ENCODE results near the gene DNAH9. TPM values are rescaled to one million over a fixed set of nuclear protein-coding genes. Genes with fewer than 3 reads are reported as not detected.
"Not testable (repeated sequence)": the region's sequence is repeated elsewhere in the genome, so short reads cannot be mapped to it uniquely, and the experiment has no call there.

DNAH9 gene
- polyA plus RNA-seq, 2 donors = 0.12 TPM

- Histone ChIP-seq H3K4me1 (ENCODE audit: control insufficient read depth in 2 of 2, insufficient read depth in 2 of 2, low read length in 1 of 2) (no peaks in the 10 kb centered on the region), H3K36me3 (ENCODE audit: control insufficient read depth in 2 of 2, insufficient read depth in 2 of 2, low read length in 1 of 2) (no peaks in the 10 kb centered on the region), H3K9me3 (ENCODE audit: control insufficient read depth in 2 of 2, insufficient read depth in 1 of 2, low read depth in 1 of 2, low read length in 1 of 2) (no peaks in the 10 kb centered on the region), H3K27ac (ENCODE audit: low read depth in 2 of 2, low read length in 1 of 2) (peak overlapping the region in 1 of 2 donors; percentile 42), H3K4me3 (ENCODE audit: low read depth in 1 of 2, low read length in 2 of 2) (no peak overlapping the region), H3K27me3 (ENCODE audit: control insufficient read depth in 1 of 2, insufficient read depth in 2 of 2, low read length in 2 of 2) (no peaks in the 10 kb centered on the region)
- WGBS, 2 donors = 55 to 67% methylated on average over 7 of the region's 7 CpGs
These were observed 352.7 kb downstream of the DNAH9 start for GRCh38 chr17:11950771-11951519.

GRCh38 chr17:11952610-11953009 lies 354.3 kb downstream of the DNAH9 start:
- H3K4me3 ChIP-seq (ENCODE audit: low read depth in 1 of 2, low read length in 2 of 2) = no peak overlapping the region
- WGBS, 2 donors = 98 to 100% methylated on average over 3 of the region's 3 CpGs
- H3K27ac ChIP-seq (ENCODE audit: low read depth in 2 of 2, low read length in 1 of 2) = no peak overlapping the region
- no peaks in the 10 kb centered on the region for H3K4me1 ChIP-seq (ENCODE audit: control insufficient read depth in 2 of 2, insufficient read depth in 2 of 2, low read length in 1 of 2)
- no peaks in the 10 kb centered on the region for H3K36me3 ChIP-seq (ENCODE audit: control insufficient read depth in 2 of 2, insufficient read depth in 2 of 2, low read length in 1 of 2)
- H3K9me3 ChIP-seq (ENCODE audit: control insufficient read depth in 2 of 2, insufficient read depth in 1 of 2, low read depth in 1 of 2, low read length in 1 of 2) = no peaks in the 10 kb centered on the region
- H3K27me3 ChIP-seq (ENCODE audit: control insufficient read depth in 1 of 2, insufficient read depth in 2 of 2, low read length in 2 of 2) = no peaks in the 10 kb centered on the region

DNA sequence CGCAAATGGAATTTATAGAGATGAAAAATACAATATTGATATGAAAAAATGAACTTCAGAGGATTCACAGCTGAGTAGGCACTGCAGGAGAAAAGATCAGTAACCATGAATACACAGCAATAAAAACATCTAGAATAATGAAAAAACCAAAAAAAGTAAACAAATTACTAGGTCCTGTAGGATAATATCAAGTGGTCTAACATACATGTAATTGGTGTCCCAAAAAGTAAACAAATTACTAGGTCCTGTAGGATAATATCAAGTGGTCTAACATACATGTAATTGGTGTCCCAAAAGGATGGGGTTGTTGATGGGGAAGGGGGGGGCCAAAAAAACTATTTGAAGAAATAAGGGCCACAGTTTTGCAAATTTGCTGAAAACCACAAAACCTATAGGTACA lies 355.7 kb downstream of the DNAH9 start:
- WGBS, 2 donors = 97 to 100% methylated on average over 1 of the region's 1 CpG
- no peak overlapping the region for H3K27ac ChIP-seq (ENCODE audit: low read depth in 2 of 2, low read length in 1 of 2)
- no peaks in the 10 kb centered on the region for H3K9me3 ChIP-seq (ENCODE audit: control insufficient read depth in 2 of 2, insufficient read depth in 1 of 2, low read depth in 1 of 2, low read length in 1 of 2)
- H3K4me3 ChIP-seq (ENCODE audit: low read depth in 1 of 2, low read length in 2 of 2) = no peak overlapping the region
- no peaks in the 10 kb centered on the region for H3K4me1 ChIP-seq (ENCODE audit: control insufficient read depth in 2 of 2, insufficient read depth in 2 of 2, low read length in 1 of 2)
- no peaks in the 10 kb centered on the region for H3K36me3 ChIP-seq (ENCODE audit: control insufficient read depth in 2 of 2, insufficient read depth in 2 of 2, low read length in 1 of 2)
- no peaks in the 10 kb centered on the region for H3K27me3 ChIP-seq (ENCODE audit: control insufficient read depth in 1 of 2, insufficient read depth in 2 of 2, low read length in 2 of 2)

- H3K9me3 ChIP-seq (ENCODE audit: control insufficient read depth in 2 of 2, insufficient read depth in 1 of 2, low read depth in 1 of 2, low read length in 1 of 2) = no peaks in the 10 kb centered on the region
- H3K27ac ChIP-seq (ENCODE audit: low read depth in 2 of 2, low read length in 1 of 2) = no peak overlapping the region
- no peaks in the 10 kb centered on the region for H3K36me3 ChIP-seq (ENCODE audit: control insufficient read depth in 2 of 2, insufficient read depth in 2 of 2, low read length in 1 of 2)
- H3K4me1 ChIP-seq (ENCODE audit: control insufficient read depth in 2 of 2, insufficient read depth in 2 of 2, low read length in 1 of 2) = no peaks in the 10 kb centered on the region
- H3K27me3 ChIP-seq (ENCODE audit: control insufficient read depth in 1 of 2, insufficient read depth in 2 of 2, low read length in 2 of 2) = no peaks in the 10 kb centered on the region
- H3K4me3 ChIP-seq (ENCODE audit: low read depth in 1 of 2, low read length in 2 of 2) = no peak overlapping the region
These were observed 356.7 kb downstream of the DNAH9 start for GRCh38 chr17:11954936-11955335.

GRCh38 chr17:11969565-11969964 lies 371.3 kb downstream of the DNAH9 start:
- Histone ChIP-seq H3K9me3 (ENCODE audit: control insufficient read depth in 2 of 2, insufficient read depth in 1 of 2, low read depth in 1 of 2, low read length in 1 of 2) (no peaks in the 10 kb centered on the region), H3K4me3 (ENCODE audit: low read depth in 1 of 2, low read length in 2 of 2) (no peak overlapping the region), H3K27me3 (ENCODE audit: control insufficient read depth in 1 of 2, insufficient read depth in 2 of 2, low read length in 2 of 2) (no peaks in the 10 kb centered on the region), H3K4me1 (ENCODE audit: control insufficient read depth in 2 of 2, insufficient read depth in 2 of 2, low read length in 1 of 2) (peaks cover 0 to 3% of the 10 kb centered on the region in 2 donors), H3K36me3 (ENCODE audit: control insufficient read depth in 2 of 2, insufficient read depth in 2 of 2, low read length in 1 of 2) (no peaks in the 10 kb centered on the region), H3K27ac (ENCODE audit: low read depth in 2 of 2, low read length in 1 of 2) (peak overlapping the region; percentile 75 to 90)
- 48 to 74% methylated on average over 2 of the region's 2 CpGs for WGBS, 2 donors

DNA sequence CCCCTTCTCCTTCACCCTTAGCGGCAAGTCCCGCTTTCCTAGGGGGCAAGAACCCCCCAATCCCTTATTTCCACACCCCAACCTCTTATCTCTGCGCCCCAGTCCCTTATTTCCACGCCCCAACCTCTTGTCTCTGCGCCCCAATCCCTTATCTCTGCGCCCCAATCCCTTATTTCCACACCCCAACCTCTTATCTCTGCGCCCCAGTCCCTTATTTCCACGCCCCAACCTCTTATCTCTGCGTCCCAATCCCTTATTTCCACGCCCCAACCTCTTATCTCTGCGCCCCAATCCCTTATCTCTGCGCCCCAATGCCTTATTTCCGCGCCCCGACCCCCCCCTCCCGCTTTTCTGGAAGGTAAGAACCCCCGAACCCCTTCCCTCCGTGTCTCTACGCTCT lies 374.5 kb downstream of the DNAH9 start:
- H3K4me1 ChIP-seq (ENCODE audit: control insufficient read depth in 2 of 2, insufficient read depth in 2 of 2, low read length in 1 of 2); H3K27ac ChIP-seq (ENCODE audit: low read depth in 2 of 2, low read length in 1 of 2); H3K27me3 ChIP-seq (ENCODE audit: control insufficient read depth in 1 of 2, insufficient read depth in 2 of 2, low read length in 2 of 2); H3K36me3 ChIP-seq (ENCODE audit: control insufficient read depth in 2 of 2, insufficient read depth in 2 of 2, low read length in 1 of 2); H3K9me3 ChIP-seq (ENCODE audit: control insufficient read depth in 2 of 2, insufficient read depth in 1 of 2, low read depth in 1 of 2, low read length in 1 of 2): not testable (repeated sequence)
- WGBS, 2 donors = 86% methylated on average over 19 of the region's 19 CpGs
- H3K4me3 ChIP-seq (ENCODE audit: low read depth in 1 of 2, low read length in 2 of 2) = peak overlapping the region; percentile 15 to 17

GRCh38 chr17:11979795-11980194 lies 381.5 kb downstream of the DNAH9 start:
- H3K27ac ChIP-seq (ENCODE audit: low read depth in 2 of 2, low read length in 1 of 2) = no peak overlapping the region
- 92 to 93% methylated on average over 3 of the region's 3 CpGs for WGBS, 2 donors
- H3K9me3 ChIP-seq (ENCODE audit: control insufficient read depth in 2 of 2, insufficient read depth in 1 of 2, low read depth in 1 of 2, low read length in 1 of 2) = no peaks in the 10 kb centered on the region
- H3K4me1 ChIP-seq (ENCODE audit: control insufficient read depth in 2 of 2, insufficient read depth in 2 of 2, low read length in 1 of 2) = no peaks in the 10 kb centered on the region
- peaks cover 8 to 14% of the 10 kb centered on the region in 2 donors for H3K36me3 ChIP-seq (ENCODE audit: control insufficient read depth in 2 of 2, insufficient read depth in 2 of 2, low read length in 1 of 2)
- no peak overlapping the region for H3K4me3 ChIP-seq (ENCODE audit: low read depth in 1 of 2, low read length in 2 of 2)
- H3K27me3 ChIP-seq (ENCODE audit: control insufficient read depth in 1 of 2, insufficient read depth in 2 of 2, low read length in 2 of 2) = no peaks in the 10 kb centered on the region

GRCh38 chr17:11980813-11981212 lies 382.5 kb downstream of the DNAH9 start:
- H3K27ac ChIP-seq (ENCODE audit: low read depth in 2 of 2, low read length in 1 of 2) = no peak overlapping the region
- no peak overlapping the region for H3K4me3 ChIP-seq (ENCODE audit: low read depth in 1 of 2, low read length in 2 of 2)
- no peaks in the 10 kb centered on the region for H3K9me3 ChIP-seq (ENCODE audit: control insufficient read depth in 2 of 2, insufficient read depth in 1 of 2, low read depth in 1 of 2, low read length in 1 of 2)
- no peaks in the 10 kb centered on the region for H3K4me1 ChIP-seq (ENCODE audit: control insufficient read depth in 2 of 2, insufficient read depth in 2 of 2, low read length in 1 of 2)
- H3K27me3 ChIP-seq (ENCODE audit: control insufficient read depth in 1 of 2, insufficient read depth in 2 of 2, low read length in 2 of 2) = no peaks in the 10 kb centered on the region
- 72 to 77% methylated on average over 2 of the region's 2 CpGs for WGBS, 2 donors
- H3K36me3 ChIP-seq (ENCODE audit: control insufficient read depth in 2 of 2, insufficient read depth in 2 of 2, low read length in 1 of 2) = peaks cover 8 to 14% of the 10 kb centered on the region in 2 donors

- H3K36me3 ChIP-seq (ENCODE audit: control insufficient read depth in 2 of 2, insufficient read depth in 2 of 2, low read length in 1 of 2) = peaks cover 8 to 14% of the 10 kb centered on the region in 2 donors
These were observed 383.6 kb downstream of the DNAH9 start for GRCh38 chr17:11981862-11982261.

More at GRCh38 chr17:11981862-11982261, 383.6 kb downstream of the DNAH9 start:
- Histone ChIP-seq H3K4me3 (ENCODE audit: low read depth in 1 of 2, low read length in 2 of 2) (no peak overlapping the region), H3K9me3 (ENCODE audit: control insufficient read depth in 2 of 2, insufficient read depth in 1 of 2, low read depth in 1 of 2, low read length in 1 of 2) (no peaks in the 10 kb centered on the region), H3K27me3 (ENCODE audit: control insufficient read depth in 1 of 2, insufficient read depth in 2 of 2, low read length in 2 of 2) (no peaks in the 10 kb centered on the region), H3K4me1 (ENCODE audit: control insufficient read depth in 2 of 2, insufficient read depth in 2 of 2, low read length in 1 of 2) (no peaks in the 10 kb centered on the region), H3K27ac (ENCODE audit: low read depth in 2 of 2, low read length in 1 of 2) (no peak overlapping the region)
- WGBS, 2 donors = 94 to 96% methylated on average over 4 of the region's 4 CpGs
